OCI-LY3 (cell line): ENCODE results near the gene TAF1C.

Experiments used
- CTCF ChIP-seq: fragments of 200-600, 300-600 bp; sonication (generic); IDR thresholded peaks from 2 replicates; pipeline ENCODE4 v1.5.1; 2014; ENCODE audit warnings: antibody characterized with exemption, low read length, low read depth
- EZH2phosphoT487 ChIP-seq: fragments of 200-600 bp; shearing (Covaris generic); IDR thresholded peaks from 2 replicates; pipeline ENCODE4 v1.6.1; 2018; ENCODE audit warnings: antibody characterized with exemption, mixed run types, low read depth

GRCh38 chr16:84232969-84233368, 46.1 kb upstream of the TAF1C start:
- TF ChIP-seq CTCF, result no peak
- TF ChIP-seq EZH2phosphoT487, result no peak
